ENCODE measurements around the gene TAF1B.

Gene TAF1B

GRCh38 chr2:9808334-9809063, 34.8 kb upstream of the TAF1B start:
- no peak for DNase-seq

- DNase-seq, result no peak
Observed at GRCh38 chr2:9809064-9809356, 34.3 kb upstream of the TAF1B start.

DNA sequence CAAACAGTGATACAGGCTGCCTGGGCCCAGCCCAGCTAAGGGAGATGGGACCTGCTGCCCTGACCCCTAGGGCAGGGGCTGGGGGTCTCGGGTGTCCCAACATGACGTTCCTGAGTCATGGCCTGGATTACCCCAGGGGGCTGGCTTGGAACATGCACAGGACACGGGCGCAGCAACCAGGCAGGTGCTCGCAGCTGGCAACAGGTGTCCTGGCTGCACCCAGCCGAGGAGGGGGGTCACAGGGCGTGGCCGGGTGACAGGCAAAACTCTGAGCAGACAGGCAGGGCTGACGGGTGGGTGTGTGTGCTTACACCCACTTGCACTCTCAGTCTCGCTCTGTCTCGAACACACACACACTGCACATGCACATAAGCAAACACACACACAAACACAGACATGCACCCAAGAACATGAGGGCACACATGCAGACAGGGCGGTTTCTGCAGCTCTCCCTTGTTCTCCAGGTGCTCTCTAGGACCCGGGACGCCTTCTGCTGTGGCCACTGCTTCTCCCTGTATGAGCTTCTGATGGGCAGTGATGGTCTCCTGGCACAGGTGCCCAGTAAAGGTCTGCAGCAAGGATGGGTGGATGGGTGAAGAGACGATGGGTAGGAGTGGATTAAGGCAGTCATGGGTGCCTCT, 33.7 kb upstream of the TAF1B start:
- no peak for DNase-seq

- no peak for DNase-seq
Observed at GRCh38 chr2:9811216-9811615, 32.1 kb upstream of the TAF1B start.

DNA sequence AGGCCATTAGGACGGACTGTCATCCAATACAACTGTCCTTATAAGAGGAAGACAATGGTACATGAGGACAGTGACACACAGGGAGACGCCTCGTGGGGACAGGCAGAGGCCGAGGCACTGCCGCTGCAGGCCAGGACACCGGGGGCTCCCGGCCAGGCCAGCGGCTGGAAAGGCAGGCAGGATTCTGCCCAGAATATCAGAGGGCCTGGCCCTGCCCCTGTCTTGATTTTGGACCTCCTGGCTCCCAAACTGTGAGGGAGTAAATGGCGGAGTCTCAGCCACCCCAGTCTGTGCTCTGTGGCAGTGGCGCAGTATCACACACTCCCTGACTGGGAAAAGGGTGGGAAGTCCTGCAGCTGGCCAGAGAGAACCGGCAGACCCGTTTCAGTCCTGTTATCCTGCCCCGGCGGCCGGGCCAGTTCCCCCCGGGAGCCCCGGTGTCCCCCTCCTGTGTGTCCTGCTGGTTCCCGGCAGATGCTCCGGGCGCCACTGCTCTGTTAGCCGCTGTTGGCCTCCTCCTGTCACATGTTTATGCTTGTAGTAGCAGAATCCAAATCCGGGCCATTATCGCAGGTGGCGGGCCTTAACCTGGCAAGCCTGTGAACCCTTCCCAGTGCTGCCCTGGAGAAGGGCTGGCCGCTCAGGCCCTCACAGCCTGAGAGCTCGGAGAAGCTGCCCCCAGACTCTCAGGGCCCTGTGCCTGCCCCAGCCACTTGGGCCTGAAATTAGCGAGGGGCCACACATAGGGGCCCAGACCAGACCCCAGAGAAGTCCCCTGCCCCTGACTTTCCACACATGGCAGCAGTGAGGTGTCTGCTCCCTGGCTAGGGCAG, 31.4 kb upstream of the TAF1B start:
- no peak for DNase-seq

DNA sequence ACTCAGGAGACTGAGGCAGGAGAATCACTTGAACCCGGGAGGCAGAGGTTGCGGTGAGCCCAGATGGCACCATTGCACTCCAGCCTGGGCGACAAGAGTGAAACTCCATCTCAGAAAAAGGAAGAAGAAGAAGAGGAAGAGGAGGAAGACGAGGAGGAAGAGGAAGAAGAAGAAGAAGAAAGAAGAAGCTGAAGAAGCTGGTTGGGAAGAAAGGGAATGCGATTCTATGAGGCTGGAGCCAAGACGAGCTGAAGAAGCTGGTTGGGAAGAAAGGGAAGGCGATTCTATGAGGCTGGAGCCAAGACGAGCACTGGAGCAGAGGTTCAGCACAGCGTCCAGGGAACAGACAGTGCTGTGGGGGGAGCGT, 30.3 kb upstream of the TAF1B start:
- DNase-seq, result no peak

GRCh38 chr2:9813312-9814128, 29.8 kb upstream of the TAF1B start:
- DNase-seq, result peak; percentile 84

DNA sequence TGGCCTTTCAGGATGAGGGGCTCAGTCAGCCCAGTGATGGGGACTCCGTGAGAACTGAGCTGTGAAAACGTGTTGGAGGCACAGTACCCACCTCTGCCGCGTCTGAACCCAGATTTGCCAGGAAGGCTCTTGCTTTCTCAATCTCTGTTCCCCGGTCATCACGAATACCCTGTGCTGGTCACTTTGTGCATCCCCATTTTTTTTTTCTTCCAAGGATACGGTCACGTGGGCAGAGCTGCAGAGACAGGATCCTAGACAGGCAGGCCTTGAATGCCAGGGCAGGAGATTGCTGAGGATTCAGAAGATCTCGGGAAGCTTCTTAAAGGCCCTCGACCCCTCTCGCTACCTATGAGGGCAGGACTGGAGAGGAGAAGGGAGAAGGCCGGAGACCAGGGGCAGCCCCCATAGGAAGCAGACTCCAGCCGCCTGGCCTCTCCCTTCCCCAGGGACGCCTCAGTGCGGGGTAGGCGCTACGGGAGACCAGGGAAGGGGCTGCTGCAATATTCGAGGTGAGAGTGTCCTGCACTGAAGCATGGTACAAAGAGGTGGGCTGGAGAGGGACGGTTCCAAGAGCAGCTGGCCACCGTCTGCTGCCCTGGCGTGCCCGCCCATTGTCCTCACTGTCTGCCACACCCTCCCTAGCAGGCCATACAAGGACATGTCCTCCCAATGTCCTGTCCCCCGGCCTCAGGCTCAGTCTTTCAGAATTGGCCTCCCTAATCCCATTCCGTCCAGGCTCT, 29.0 kb upstream of the TAF1B start:
- no peak for DNase-seq

GRCh38 chr2:9815076-9815475, 28.2 kb upstream of the TAF1B start:
- DNase-seq, result no peak

DNA sequence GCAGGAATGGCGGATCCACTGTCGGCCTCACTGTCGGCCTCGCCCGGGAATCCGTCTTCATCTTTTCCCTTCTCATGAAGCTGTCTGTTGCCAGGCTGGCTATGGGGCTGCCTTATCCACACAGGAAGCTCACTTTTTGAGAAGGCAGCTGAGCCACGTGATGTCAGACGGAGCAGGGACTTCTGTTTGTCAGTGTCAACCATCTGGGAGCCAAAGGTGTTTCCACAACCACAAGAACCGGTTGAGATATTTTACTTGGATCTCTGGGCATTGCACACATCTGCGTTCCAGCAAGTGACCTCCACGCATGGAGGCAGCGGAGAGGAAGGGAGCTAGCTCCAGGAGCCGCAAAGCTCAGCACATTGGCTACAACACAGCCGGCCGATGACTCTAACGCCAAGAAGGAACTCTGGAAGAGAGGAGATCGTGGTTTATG, 27.4 kb upstream of the TAF1B start:
- DNase-seq, result no peak

GRCh38 chr2:9818097-9818496, 25.2 kb upstream of the TAF1B start:
- DNase-seq, result no peak

GRCh38 chr2:9819551-9819950, 23.7 kb upstream of the TAF1B start:
- no peak for DNase-seq

DNA sequence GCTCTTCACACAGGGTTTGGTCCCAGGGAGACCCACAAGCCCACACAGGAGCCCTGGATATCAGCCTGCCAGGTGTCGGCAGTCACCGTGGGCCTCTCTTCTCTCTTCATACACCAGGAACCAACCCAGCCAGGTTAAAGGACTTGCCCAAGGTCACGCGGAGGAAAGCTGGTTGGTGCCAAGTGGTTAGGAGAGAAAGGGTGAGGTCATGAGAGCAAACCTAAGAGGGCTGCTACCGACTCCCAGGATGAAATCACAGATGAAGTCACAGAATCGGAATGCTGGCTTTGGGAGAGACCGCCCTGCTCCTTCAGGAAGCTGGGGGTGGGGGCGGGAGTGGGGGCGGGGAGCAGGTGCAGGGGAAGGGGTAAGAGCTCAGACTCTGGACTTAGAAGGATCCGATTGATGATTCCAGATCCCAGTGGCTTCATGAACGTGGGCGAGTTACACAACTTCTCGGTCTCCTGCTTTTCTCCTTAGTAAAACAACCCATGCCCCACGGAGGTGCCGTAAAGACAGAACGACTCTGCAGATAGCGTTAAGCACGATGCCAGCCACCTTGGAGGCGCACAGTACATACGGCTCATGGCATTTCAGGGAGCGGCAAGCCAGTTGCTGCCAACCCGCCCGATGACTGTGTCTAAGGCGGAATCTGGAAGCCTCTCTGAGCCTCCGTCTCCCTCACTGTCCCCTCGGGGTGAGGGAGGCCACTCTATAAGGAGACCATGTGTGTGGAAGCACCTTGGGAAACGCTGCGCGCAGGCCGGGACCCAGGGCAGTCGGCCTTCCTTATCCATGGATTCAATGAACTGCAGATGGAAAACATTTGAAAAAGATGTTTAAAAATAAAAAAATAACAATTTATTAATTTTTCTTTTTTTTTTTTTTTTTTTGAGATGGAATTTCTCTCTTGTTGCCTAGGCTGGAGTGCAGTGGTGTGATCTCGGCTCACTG, 23.0 kb upstream of the TAF1B start:
- DNase-seq, result no peak

DNA sequence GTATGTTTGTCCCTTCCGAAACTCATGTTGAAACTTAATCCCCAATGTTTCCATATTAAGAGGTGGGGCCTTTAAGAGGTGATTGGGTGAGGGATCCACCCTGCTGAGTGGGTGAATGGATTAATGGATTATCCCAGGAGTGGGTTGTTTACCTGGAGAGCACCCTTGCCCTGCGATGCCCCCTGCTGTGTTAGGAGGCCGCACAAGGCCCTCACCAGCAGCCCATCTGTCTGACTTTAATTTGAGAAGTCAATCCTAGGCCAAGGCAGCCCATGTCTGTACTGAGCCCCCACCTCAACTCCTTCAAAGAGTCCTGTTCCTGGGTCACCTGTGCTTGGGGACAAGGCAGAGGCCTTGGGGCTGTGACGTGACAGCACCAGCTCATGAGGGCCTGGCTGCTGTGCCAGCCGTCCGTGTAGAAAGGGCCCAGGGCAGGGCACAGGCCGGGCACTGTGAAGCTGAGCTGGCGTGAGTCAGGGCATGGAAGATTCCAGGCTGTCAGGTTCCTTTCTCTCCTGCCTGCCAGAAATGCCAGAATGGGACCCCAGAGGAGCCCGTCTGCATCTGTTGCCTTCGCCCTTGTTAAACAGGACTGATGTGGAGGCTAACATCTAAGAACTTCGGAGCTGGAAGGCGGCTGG, 21.3 kb upstream of the TAF1B start:
- no peak for DNase-seq

GRCh38 chr2:9824441-9824840, 18.8 kb upstream of the TAF1B start:
- DNase-seq, result no peak

GRCh38 chr2:9824956-9825720, 18.1 kb upstream of the TAF1B start:
- DNase-seq, result no peak

- no peak for DNase-seq
Observed at GRCh38 chr2:9826208-9826607, 17.1 kb upstream of the TAF1B start.

DNA sequence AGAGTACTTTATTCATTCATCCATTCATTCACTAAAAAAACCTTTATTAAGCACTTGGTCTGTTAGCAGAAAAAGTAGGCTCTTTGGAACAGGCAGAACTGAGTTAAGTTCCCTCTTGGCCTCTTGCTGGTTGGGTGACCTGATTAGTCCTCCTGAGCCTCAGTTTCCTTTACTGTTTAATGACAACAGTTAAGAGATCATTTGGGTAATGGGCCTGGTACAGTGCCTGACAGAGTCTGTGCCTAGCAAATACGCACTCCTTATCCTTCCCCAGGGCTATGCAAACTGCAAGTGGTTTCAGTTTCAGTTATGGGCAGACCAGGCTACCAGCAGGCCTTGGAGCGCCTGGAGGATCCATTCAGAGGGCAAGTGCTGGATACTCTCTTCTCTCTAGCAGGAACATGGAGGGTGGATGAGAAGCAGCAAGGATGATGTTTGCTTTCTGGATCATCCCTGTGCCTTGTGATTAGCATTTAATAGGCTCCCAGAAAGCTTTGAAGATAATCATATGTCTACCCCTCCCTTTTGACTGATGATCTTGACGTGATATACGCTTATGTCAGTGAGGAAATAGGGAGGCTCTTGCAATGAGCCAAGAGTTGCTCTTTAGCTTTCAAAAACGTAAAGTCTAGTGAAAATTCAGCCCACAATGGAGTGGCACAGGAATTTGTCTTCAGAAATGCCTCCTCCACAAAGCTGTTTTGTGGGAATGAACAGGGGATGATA, 12.4 kb upstream of the TAF1B start:
- peak; percentile 82 for DNase-seq

DNA sequence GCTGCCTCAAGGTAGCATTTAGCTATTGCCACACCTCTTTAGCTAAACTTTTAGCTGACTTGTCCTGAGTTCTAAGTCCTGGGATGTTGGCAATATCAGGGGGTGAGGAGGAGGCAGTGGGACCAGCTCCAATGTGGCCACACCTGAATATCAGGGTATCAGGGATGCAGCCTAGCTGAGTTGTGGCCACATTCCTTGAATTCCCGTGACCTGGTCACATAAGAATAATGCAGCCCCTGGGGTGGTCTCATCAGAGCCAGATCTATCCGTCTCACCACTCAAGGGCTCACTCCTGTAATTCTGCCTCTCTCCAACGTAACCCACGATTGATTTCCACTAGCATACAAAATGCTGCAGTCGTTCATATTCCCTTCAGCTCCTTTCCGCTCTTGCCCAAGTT, 11.6 kb upstream of the TAF1B start:
- no peak for DNase-seq
